ENCODE results near the gene UPF1. TPM values are rescaled to one million over a fixed set of nuclear protein-coding genes. Genes with fewer than 3 reads are reported as not detected.
"Not testable (repeated sequence)": the region's sequence is repeated elsewhere in the genome, so short reads cannot be mapped to it uniquely, and the experiment has no call there.

The UPF1 gene
- total RNA-seq, 1 experiment from 2014 or later = 57.1 TPM

DNA sequence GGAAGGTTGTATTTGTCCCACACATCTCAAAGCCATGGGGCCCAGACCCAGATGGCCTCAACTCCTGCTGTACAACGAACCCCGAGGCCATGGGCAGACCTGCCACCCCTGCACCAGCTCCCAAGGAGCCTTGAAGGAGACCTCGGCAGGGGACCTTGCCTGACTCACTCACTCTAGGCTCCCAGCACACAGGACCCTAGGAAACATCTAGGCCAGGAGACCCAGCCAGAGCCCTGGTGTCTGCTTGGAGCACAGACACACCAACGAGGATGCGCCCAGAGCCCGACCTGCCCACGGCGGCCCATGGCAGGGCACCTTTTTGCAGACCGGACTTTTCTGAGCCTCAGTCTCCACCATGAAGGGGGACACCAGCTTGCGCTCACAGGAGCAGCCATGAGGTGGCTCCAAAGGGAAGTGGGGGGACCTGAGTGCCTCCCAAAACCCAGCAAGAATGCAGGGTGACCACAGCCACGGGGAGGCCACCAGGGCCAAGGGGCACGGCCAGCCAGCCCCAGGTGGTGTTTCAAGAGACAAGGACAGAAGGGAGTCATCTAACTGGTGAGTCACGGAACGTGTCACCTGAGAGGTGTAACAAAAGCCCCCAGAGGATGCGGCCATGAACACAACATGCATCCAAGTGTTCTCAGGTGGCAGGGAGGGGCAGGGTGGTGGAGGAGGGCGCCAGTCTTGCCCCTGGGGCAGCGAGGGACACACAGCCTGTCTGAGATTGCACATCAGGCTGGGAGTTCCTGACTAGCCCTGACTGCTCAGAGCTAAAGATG lies 69.1 kb downstream of the UPF1 start:
- no peak for TF ChIP-seq CTCF (IDR thresholded peaks at IDR 0.05; ENCODE audit: unreplicated experiment)
- Mint-ChIP-seq H3K36me3 (ENCODE audit: insufficient read depth, unreplicated experiment) (peaks cover 29% of the 10 kb centered on the region), H3K27me3 (ENCODE audit: unreplicated experiment) (no peaks in the 10 kb centered on the region), H3K27ac (ENCODE audit: unreplicated experiment) (no peak overlapping the region), H3K4me3 (ENCODE audit: low read depth, unreplicated experiment) (no peak overlapping the region), H3K4me1 (ENCODE audit: low read depth, unreplicated experiment) (no peaks in the 10 kb centered on the region), H3K9me3 (ENCODE audit: low read depth, unreplicated experiment) (no peaks in the 10 kb centered on the region)
- CTCF ChIA-PET = no interaction called here
- intact Hi-C loops (cut with micrococcal nuclease; ENCODE audit: unreplicated experiment) = no loop called here
- BruUV-seq (replicated peaks) = no TSS peak
- DNase-seq = no peak

GRCh38 chr19:18901491-18901890 lies 69.7 kb downstream of the UPF1 start:
- CTCF ChIA-PET = no interaction called here
- DNase-seq = no peak
- H3K27ac Mint-ChIP-seq (ENCODE audit: unreplicated experiment) = no peak overlapping the region
- H3K9me3 Mint-ChIP-seq (ENCODE audit: low read depth, unreplicated experiment) = no peaks in the 10 kb centered on the region
- peaks cover 35% of the 10 kb centered on the region for H3K36me3 Mint-ChIP-seq (ENCODE audit: insufficient read depth, unreplicated experiment)
- no TSS peak for BruUV-seq (replicated peaks)
- TF ChIP-seq CTCF (IDR thresholded peaks at IDR 0.05; ENCODE audit: unreplicated experiment) = no peak
- intact Hi-C loops (cut with micrococcal nuclease; ENCODE audit: unreplicated experiment) = no loop called here
- no peak overlapping the region for H3K4me3 Mint-ChIP-seq (ENCODE audit: low read depth, unreplicated experiment)
- H3K4me1 Mint-ChIP-seq (ENCODE audit: low read depth, unreplicated experiment) = no peaks in the 10 kb centered on the region
- no peaks in the 10 kb centered on the region for H3K27me3 Mint-ChIP-seq (ENCODE audit: unreplicated experiment)

DNA sequence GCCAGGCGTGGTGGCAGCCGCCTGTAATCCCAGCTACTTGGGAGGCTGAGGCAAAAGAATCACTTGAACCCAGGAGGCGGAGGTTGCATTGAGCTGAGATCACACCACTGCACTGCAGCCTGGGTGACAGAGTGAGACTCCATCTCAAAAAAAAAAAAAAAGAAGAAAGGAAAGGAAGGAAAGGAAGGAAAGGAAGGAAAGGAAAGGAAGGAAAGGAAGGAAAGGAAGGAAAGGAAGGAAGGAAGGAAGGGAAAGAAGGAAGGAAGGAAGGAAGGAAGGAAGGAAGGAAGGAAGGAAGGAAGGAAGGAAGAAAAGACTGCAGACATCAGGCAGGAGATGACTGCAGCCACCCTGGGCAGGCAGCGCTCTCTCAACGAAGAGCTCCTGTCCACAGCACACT lies 70.8 kb downstream of the UPF1 start:
- CTCF ChIA-PET = interaction anchor here (0.7 kb wide), 1 partner anchor 36 kb away, joined by 4 read pairs; no protein-coding TSS in a partner anchor
- H3K36me3 Mint-ChIP-seq (ENCODE audit: insufficient read depth, unreplicated experiment) = peaks cover 38% of the 10 kb centered on the region
- H3K9me3 Mint-ChIP-seq (ENCODE audit: low read depth, unreplicated experiment); H3K4me1 Mint-ChIP-seq (ENCODE audit: low read depth, unreplicated experiment); H3K27me3 Mint-ChIP-seq (ENCODE audit: unreplicated experiment); intact Hi-C loops (cut with micrococcal nuclease; ENCODE audit: unreplicated experiment); H3K4me3 Mint-ChIP-seq (ENCODE audit: low read depth, unreplicated experiment); H3K27ac Mint-ChIP-seq (ENCODE audit: unreplicated experiment); DNase-seq; BruUV-seq (replicated peaks): not testable (repeated sequence)

DNA sequence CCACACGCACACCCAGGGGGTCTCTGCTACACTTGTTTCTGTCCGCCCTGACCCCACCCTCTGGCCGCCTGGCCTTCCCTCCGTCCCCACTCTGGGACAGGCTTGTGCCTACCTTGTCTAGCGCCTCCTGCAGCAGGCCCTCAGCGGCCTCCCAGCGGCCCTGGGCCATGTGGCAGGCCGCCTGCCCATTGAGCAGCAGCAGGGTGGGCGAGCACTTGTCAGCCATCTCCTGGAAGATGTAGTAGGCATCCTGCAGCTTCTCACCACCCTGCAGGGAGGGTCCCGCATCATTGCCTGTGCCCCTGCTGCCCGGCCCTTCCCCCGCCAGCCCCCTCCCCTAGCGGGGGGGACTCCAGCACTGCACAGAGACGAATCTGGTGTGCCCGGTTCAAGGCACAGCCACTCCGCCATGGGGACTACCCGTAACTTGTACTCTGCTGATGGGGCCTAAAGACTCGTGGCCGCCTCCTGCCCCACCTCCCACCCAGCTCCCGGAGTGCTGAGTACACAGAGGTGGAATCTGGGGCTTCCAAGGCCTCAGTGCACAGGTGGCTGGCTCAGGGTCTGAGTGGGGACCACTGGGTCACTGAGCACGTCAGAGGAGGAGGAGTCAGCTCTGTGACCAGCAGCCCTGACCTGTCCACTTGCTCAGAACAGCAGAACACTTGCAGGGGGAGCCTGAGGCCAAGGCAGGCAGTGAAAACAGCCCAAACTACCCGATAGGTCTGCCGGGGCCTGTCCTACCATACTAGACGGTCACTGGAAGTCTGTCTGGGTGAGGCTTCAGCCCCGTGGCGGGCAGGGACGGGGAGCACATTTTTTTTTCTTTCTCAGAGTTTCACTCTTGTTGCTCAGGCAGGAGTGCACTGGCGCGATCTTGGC lies 71.6 kb downstream of the UPF1 start:
- CTCF ChIA-PET = interaction anchor here (0.6 to 0.7 kb wide), 2 partner anchors 37 to 982 kb away, joined by 3 to 4 read pairs; no protein-coding TSS in a partner anchor
- Mint-ChIP-seq H3K27me3 (ENCODE audit: unreplicated experiment) (no peaks in the 10 kb centered on the region), H3K4me3 (ENCODE audit: low read depth, unreplicated experiment) (no peak overlapping the region), H3K36me3 (ENCODE audit: insufficient read depth, unreplicated experiment) (peaks cover 30% of the 10 kb centered on the region), H3K27ac (ENCODE audit: unreplicated experiment) (no peak overlapping the region), H3K4me1 (ENCODE audit: low read depth, unreplicated experiment) (no peaks in the 10 kb centered on the region), H3K9me3 (ENCODE audit: low read depth, unreplicated experiment) (no peaks in the 10 kb centered on the region)
- no peak for TF ChIP-seq CTCF (IDR thresholded peaks at IDR 0.05; ENCODE audit: unreplicated experiment)
- no TSS peak for BruUV-seq (replicated peaks)
- intact Hi-C loops (cut with micrococcal nuclease; ENCODE audit: unreplicated experiment) = no loop called here
- DNase-seq = no peak
